Erythroblast (primary cell): Measurements from ENCODE around the gene TECPR1.

Experiments used
- GATA1 ChIP-seq: IDR thresholded peaks from 2 replicates; pipeline ENCODE4 v1.6.1; 2011; ENCODE audit warnings: low read depth, mild to moderate bottlenecking, control low read depth, low read length, moderate library complexity
- POLR2A ChIP-seq: IDR thresholded peaks from 2 replicates; pipeline ENCODE4 v1.6.1; 2011; ENCODE audit warnings: mild to moderate bottlenecking, low read length

GRCh38 chr7:98232263-98232585, 19.8 kb downstream of the TECPR1 start:
- TF ChIP-seq POLR2A (no peak), GATA1 (no peak)
